Astrocyte (in vitro differentiated cells and primary cell): Measurements from ENCODE around the gene PLP2. TPM values are rescaled to one million over a fixed set of nuclear protein-coding genes. Genes with fewer than 3 reads are reported as not detected.

ENCODE experiments used
- DNase-seq: peaks from one replicate; pipeline ENCODE4 v3.0.0-alpha.2; 2010; ENCODE audit warnings: low read depth
- FAIRE-seq: peaks from 2 replicates; lab custom pipeline; 2011; peaks lifted over from hg19 to GRCh38; lab: Jason Lieb, UNC
- H2AFZ ChIP-seq: 2 replicates; pipeline ENCODE4 v1.6.0; 2012; ENCODE audit warnings: low read depth, low read length, inconsistent platforms
- H3K27ac ChIP-seq: 2 replicates; pipeline ENCODE4 v1.5.1; 2011; ENCODE audit warnings: low read depth, low read length, inconsistent platforms
- H3K27me3 ChIP-seq: 2 replicates; pipeline ENCODE4 v1.6.0; 2011; ENCODE audit warnings: low read length, inconsistent platforms; ENCODE audit not compliant: insufficient read depth
- H3K36me3 ChIP-seq: 2 replicates; pipeline ENCODE4 v1.5.1; 2011; ENCODE audit warnings: low read length, inconsistent platforms; ENCODE audit not compliant: insufficient read depth
- H3K4me1 ChIP-seq: 2 replicates; pipeline ENCODE4 v1.5.1; 2011; ENCODE audit warnings: low read length, inconsistent platforms; ENCODE audit not compliant: insufficient read depth
- H3K4me2 ChIP-seq: 2 replicates; pipeline ENCODE4 v1.6.0; 2012; ENCODE audit warnings: low read length, inconsistent platforms
- H3K4me3 ChIP-seq: 2 replicates; pipeline ENCODE4 v1.5.1; 2011; ENCODE audit warnings: low read depth, mild to moderate bottlenecking, low read length, inconsistent platforms; ENCODE audit not compliant: insufficient read depth
- H3K79me2 ChIP-seq: 2 replicates; pipeline ENCODE4 v1.6.0; 2012; ENCODE audit warnings: mild to moderate bottlenecking, low read length, inconsistent platforms; ENCODE audit not compliant: insufficient read depth
- H3K9ac ChIP-seq: 2 replicates; pipeline ENCODE4 v1.6.0; 2012; ENCODE audit warnings: mild to moderate bottlenecking, low read length, inconsistent platforms
- H3K9me3 ChIP-seq: 2 replicates; pipeline ENCODE4 v1.5.1; 2012; ENCODE audit warnings: low read depth, mild to moderate bottlenecking, low read length, inconsistent platforms; ENCODE audit not compliant: insufficient read depth
- H4K20me1 ChIP-seq: 2 replicates; pipeline ENCODE4 v1.6.0; 2012; ENCODE audit warnings: low read length, inconsistent platforms; ENCODE audit not compliant: insufficient read depth
- H3K27ac Mint-ChIP-seq: one replicate; pipeline ENCODE4 v1.8.0; 2021; ENCODE audit warnings: mild to moderate bottlenecking, mixed read lengths; ENCODE audit not compliant: unreplicated experiment
- H3K27me3 Mint-ChIP-seq: one replicate; pipeline ENCODE4 v1.8.0; 2021; ENCODE audit warnings: low read depth, mixed read lengths; ENCODE audit not compliant: unreplicated experiment
- H3K36me3 Mint-ChIP-seq: one replicate; pipeline ENCODE4 v1.8.0; 2021; ENCODE audit warnings: low read depth, mixed read lengths; ENCODE audit not compliant: unreplicated experiment
- H3K4me1 Mint-ChIP-seq: one replicate; pipeline ENCODE4 v1.8.0; 2021; ENCODE audit warnings: low read depth, mixed read lengths; ENCODE audit not compliant: unreplicated experiment
- H3K4me3 Mint-ChIP-seq: one replicate; pipeline ENCODE4 v1.8.0; 2021; ENCODE audit warnings: mild to moderate bottlenecking, moderate library complexity, mixed read lengths; ENCODE audit not compliant: unreplicated experiment
- H3K9me3 Mint-ChIP-seq: one replicate; pipeline ENCODE4 v1.8.0; 2021; ENCODE audit warnings: mild to moderate bottlenecking, mixed read lengths; ENCODE audit not compliant: unreplicated experiment
- EZH2 ChIP-seq: IDR thresholded peaks from 2 replicates; pipeline ENCODE4 v1.6.1; 2012; ENCODE audit warnings: mild to moderate bottlenecking, low read length, inconsistent platforms; ENCODE audit not compliant: insufficient read depth
- total RNA-seq: library from RNA; stranded (reverse); gene quantifications from 2 replicates; pipeline ENCODE4 v1.2.1, GENCODE V29; 2021
- TF ChIP-seq, protein P1 (sequence below): IDR thresholded peaks from 2 replicates; pipeline ENCODE4 v1.5.1; 2011; ENCODE audit warnings: low read depth, mild to moderate bottlenecking, inconsistent platforms, low read length, moderate library complexity; ENCODE audit not compliant: insufficient read depth

The PLP2 gene
- total RNA-seq, 1 donor from 2014 or later = 109 TPM

DNA sequence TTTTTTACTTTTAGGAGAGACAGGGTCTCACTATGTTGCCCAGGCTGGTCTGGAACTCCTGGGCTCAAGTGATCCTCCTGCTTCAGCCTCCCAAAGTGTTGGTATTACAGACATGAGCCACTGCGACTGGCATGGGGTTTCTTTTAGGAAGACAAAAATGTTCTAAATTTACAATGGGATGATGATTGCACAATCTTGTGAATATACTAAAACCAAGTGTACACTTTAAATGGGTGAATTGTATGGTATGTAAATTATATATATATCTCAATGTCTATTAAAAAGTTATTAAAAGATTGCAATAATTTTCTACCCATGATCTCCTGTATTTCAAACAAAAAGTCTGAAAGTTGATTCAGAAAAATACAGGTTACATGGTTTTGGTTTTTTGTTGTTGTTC lies 18.2 kb upstream of the PLP2 start:
- no peak for FAIRE-seq
- Histone ChIP-seq H3K4me1 (peaks cover 8% of the 10 kb centered on the region), H3K79me2 (no peaks in the 10 kb centered on the region), H3K27me3 (no peaks in the 10 kb centered on the region), H3K9me3 (no peaks in the 10 kb centered on the region), H3K36me3 (no peaks in the 10 kb centered on the region), H3K9ac (no peak overlapping the region), H3K4me2 (no peak overlapping the region), H2AFZ (no peak overlapping the region), H3K27ac (no peak overlapping the region), H4K20me1 (no peaks in the 10 kb centered on the region), H3K4me3 (no peak overlapping the region)
- H3K9me3 Mint-ChIP-seq = no peaks in the 10 kb centered on the region
- no peak overlapping the region for H3K27ac Mint-ChIP-seq
- no peak for DNase-seq
- no peak for TF ChIP-seq EZH2
- TF ChIP-seq, protein P1, sequence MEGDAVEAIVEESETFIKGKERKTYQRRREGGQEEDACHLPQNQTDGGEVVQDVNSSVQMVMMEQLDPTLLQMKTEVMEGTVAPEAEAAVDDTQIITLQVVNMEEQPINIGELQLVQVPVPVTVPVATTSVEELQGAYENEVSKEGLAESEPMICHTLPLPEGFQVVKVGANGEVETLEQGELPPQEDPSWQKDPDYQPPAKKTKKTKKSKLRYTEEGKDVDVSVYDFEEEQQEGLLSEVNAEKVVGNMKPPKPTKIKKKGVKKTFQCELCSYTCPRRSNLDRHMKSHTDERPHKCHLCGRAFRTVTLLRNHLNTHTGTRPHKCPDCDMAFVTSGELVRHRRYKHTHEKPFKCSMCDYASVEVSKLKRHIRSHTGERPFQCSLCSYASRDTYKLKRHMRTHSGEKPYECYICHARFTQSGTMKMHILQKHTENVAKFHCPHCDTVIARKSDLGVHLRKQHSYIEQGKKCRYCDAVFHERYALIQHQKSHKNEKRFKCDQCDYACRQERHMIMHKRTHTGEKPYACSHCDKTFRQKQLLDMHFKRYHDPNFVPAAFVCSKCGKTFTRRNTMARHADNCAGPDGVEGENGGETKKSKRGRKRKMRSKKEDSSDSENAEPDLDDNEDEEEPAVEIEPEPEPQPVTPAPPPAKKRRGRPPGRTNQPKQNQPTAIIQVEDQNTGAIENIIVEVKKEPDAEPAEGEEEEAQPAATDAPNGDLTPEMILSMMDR = no peak
- H3K36me3 Mint-ChIP-seq = no peaks in the 10 kb centered on the region
- no peaks in the 10 kb centered on the region for H3K4me1 Mint-ChIP-seq
- H3K4me3 Mint-ChIP-seq = no peak overlapping the region
- H3K27me3 Mint-ChIP-seq = no peaks in the 10 kb centered on the region

DNA sequence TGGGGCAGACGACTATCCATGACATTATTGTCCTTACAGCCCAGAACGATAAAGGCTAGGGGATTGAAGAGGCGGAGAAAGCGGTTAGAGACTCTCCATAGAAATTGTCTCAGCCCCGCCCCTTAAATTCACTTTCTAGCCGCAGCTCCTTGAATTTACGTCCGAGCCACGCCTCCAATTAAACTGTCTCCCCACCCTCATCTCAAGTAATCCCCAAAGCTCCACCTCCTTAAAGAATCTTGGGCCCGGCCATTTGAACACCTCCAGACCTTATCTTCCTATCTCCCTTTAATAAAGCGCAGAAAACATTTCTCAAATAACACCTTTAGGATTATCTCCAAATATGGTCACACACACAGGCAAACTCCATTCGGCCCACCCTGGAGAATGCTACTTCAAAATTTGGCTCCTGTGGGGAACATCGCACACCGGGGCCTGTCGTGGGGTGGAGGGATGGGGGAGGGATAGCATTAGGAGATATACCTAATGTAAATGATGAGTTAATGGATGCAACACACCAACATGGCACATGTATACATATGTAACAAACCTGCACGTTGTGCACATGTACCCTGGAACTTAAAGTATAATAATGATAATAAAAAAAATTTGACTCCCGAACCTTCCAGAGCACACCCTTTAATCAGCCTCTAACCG lies 16.3 kb upstream of the PLP2 start:
- no peaks in the 10 kb centered on the region for H3K27me3 ChIP-seq
- H3K4me3 Mint-ChIP-seq = peak overlapping the region; percentile 85
- no peaks in the 10 kb centered on the region for H3K36me3 Mint-ChIP-seq
- peak; percentile 72 for DNase-seq
- H3K4me2 ChIP-seq = peak overlapping the region; percentile 91
- no peaks in the 10 kb centered on the region for H4K20me1 ChIP-seq
- no peaks in the 10 kb centered on the region for H3K27me3 Mint-ChIP-seq
- peak overlapping the region; percentile 96 for H3K27ac ChIP-seq
- no peaks in the 10 kb centered on the region for H3K36me3 ChIP-seq
- TF ChIP-seq, protein P1 = no peak
- no peak for TF ChIP-seq EZH2
- H3K9ac ChIP-seq = peak overlapping the region; percentile 92
- H3K4me1 Mint-ChIP-seq = no peaks in the 10 kb centered on the region
- H2AFZ ChIP-seq = peak overlapping the region; percentile 47
- no peaks in the 10 kb centered on the region for H3K9me3 Mint-ChIP-seq
- FAIRE-seq = peak; percentile 91
- H3K79me2 ChIP-seq = no peaks in the 10 kb centered on the region
- H3K4me1 ChIP-seq = peaks cover 8% of the 10 kb centered on the region
- peak overlapping the region; percentile 89 for H3K27ac Mint-ChIP-seq
- no peaks in the 10 kb centered on the region for H3K9me3 ChIP-seq
- peak overlapping the region; percentile 54 for H3K4me3 ChIP-seq
